Dendritic cell treated with granulocyte-macrophage colony-stimulating factor and Interleukin-4, amounts not matched to agents 40 ng/mL and 50 ng/mL, for 4 days (primary cell): Measurements from ENCODE around the gene IGFN1.
"Not testable (repeated sequence)": the region's sequence is repeated elsewhere in the genome, so short reads cannot be mapped to it uniquely, and the experiment has no call there.

Source experiments
- H3K27ac Mint-ChIP-seq: one replicate; pipeline ENCODE4 v1.8.0; 2022; ENCODE audit warnings: mild to moderate bottlenecking, mixed read lengths
- H3K27me3 Mint-ChIP-seq: one replicate; pipeline ENCODE4 v1.8.0; 2022; ENCODE audit warnings: mild to moderate bottlenecking, mixed read lengths
- H3K36me3 Mint-ChIP-seq: one replicate; pipeline ENCODE4 v1.8.0; 2022; ENCODE audit warnings: low read depth, mixed read lengths
- H3K4me1 Mint-ChIP-seq: one replicate; pipeline ENCODE4 v1.8.0; 2022; ENCODE audit warnings: low read depth, mixed read lengths
- H3K4me3 Mint-ChIP-seq: one replicate; pipeline ENCODE4 v1.8.0; 2022; ENCODE audit warnings: mild to moderate bottlenecking, moderate library complexity, mixed read lengths
- H3K9me3 Mint-ChIP-seq: one replicate; pipeline ENCODE4 v1.8.0; 2022; ENCODE audit warnings: mixed read lengths
- intact Hi-C: fragments of 100-400 bp; cut with micrococcal nuclease; formaldehyde crosslinking; loops from one replicate; pipeline ENCODE4 v1.15.0; 2022

Gene IGFN1

GRCh38 chr1:201153474-201154388, 36.9 kb upstream of the IGFN1 start:
- intact Hi-C loops, result loop anchor here (5.0 kb wide), 1 partner anchor 69 kb away; no protein-coding TSS in a partner anchor
- H3K27ac Mint-ChIP-seq, result peak overlapping the region; percentile 82
- H3K4me1 Mint-ChIP-seq, result peaks cover 12% of the 10 kb centered on the region
- H3K27me3 Mint-ChIP-seq, result peaks cover 6% of the 10 kb centered on the region
- peaks cover 21% of the 10 kb centered on the region for H3K36me3 Mint-ChIP-seq
- H3K9me3 Mint-ChIP-seq, result no peaks in the 10 kb centered on the region
- peak overlapping the region; percentile 82 for H3K4me3 Mint-ChIP-seq

GRCh38 chr1:201154389-201155165, 36.0 kb upstream of the IGFN1 start, which contains the start of gene TMEM9:
Gene TMEM9, minus strand, starts transcription at chr1:201154474. Its CDS starts 551 bp downstream, at chr1:201153923.
- intact Hi-C loops, result loop anchor here (5.0 kb wide), 1 partner anchor 68 kb away; no protein-coding TSS in a partner anchor
- Mint-ChIP-seq H3K4me1 (peaks cover 12% of the 10 kb centered on the region), H3K27ac (peak within 1 kb of the TSS; percentile 82), H3K27me3 (peaks cover 6% of the 10 kb centered on the region), H3K9me3 (no peaks in the 10 kb centered on the region), H3K4me3 (peak within 1 kb of the TSS; percentile 82), H3K36me3 (peaks cover 17% of the 10 kb centered on the region)

GRCh38 chr1:201155354-201155753, 35.3 kb upstream of the IGFN1 start:
- Mint-ChIP-seq H3K9me3 (no peaks in the 10 kb centered on the region), H3K4me3 (no peak overlapping the region), H3K27ac (no peak overlapping the region), H3K4me1 (peaks cover 12% of the 10 kb centered on the region), H3K27me3 (peaks cover 6% of the 10 kb centered on the region), H3K36me3 (peaks cover 16% of the 10 kb centered on the region)
- intact Hi-C loops, result no loop called here

GRCh38 chr1:201156346-201156745, 34.3 kb upstream of the IGFN1 start:
- H3K4me3 Mint-ChIP-seq, result no peak overlapping the region
- H3K4me1 Mint-ChIP-seq, result peaks cover 12% of the 10 kb centered on the region
- peaks cover 6% of the 10 kb centered on the region for H3K27me3 Mint-ChIP-seq
- H3K9me3 Mint-ChIP-seq, result no peaks in the 10 kb centered on the region
- intact Hi-C loops, result no loop called here
- no peak overlapping the region for H3K27ac Mint-ChIP-seq
- peaks cover 6% of the 10 kb centered on the region for H3K36me3 Mint-ChIP-seq

GRCh38 chr1:201156819-201157218, 33.8 kb upstream of the IGFN1 start:
- H3K9me3 Mint-ChIP-seq, result no peaks in the 10 kb centered on the region
- H3K36me3 Mint-ChIP-seq, result peaks cover 2% of the 10 kb centered on the region
- H3K27me3 Mint-ChIP-seq, result peaks cover 6% of the 10 kb centered on the region
- H3K4me3 Mint-ChIP-seq, result no peak overlapping the region
- H3K27ac Mint-ChIP-seq, result no peak overlapping the region
- intact Hi-C loops, result no loop called here
- H3K4me1 Mint-ChIP-seq, result peaks cover 12% of the 10 kb centered on the region

GRCh38 chr1:201157949-201158348, 32.7 kb upstream of the IGFN1 start:
- Mint-ChIP-seq H3K9me3 (no peaks in the 10 kb centered on the region), H3K36me3 (no peaks in the 10 kb centered on the region), H3K27me3 (peaks cover 6% of the 10 kb centered on the region), H3K27ac (peak overlapping the region; percentile 19), H3K4me1 (peaks cover 12% of the 10 kb centered on the region), H3K4me3 (no peak overlapping the region)
- intact Hi-C loops, result no loop called here

- H3K9me3 Mint-ChIP-seq, H3K27ac Mint-ChIP-seq, H3K4me3 Mint-ChIP-seq, H3K27me3 Mint-ChIP-seq, H3K36me3 Mint-ChIP-seq, H3K4me1 Mint-ChIP-seq, intact Hi-C loops: not testable (repeated sequence)
These were observed 27.6 kb upstream of the IGFN1 start for GRCh38 chr1:201163036-201163435.

- Mint-ChIP-seq H3K36me3 (no peaks in the 10 kb centered on the region), H3K9me3 (no peaks in the 10 kb centered on the region), H3K4me3 (no peak overlapping the region), H3K4me1 (peaks cover under 1% of the 10 kb centered on the region), H3K27ac (no peak overlapping the region), H3K27me3 (peaks cover 9% of the 10 kb centered on the region)
- intact Hi-C loops, result no loop called here
These were observed 26.9 kb upstream of the IGFN1 start for GRCh38 chr1:201163707-201164106.

- Mint-ChIP-seq H3K36me3 (no peaks in the 10 kb centered on the region), H3K9me3 (no peaks in the 10 kb centered on the region), H3K27ac (no peak overlapping the region), H3K4me1 (peaks cover 9% of the 10 kb centered on the region), H3K27me3 (peaks cover 9% of the 10 kb centered on the region), H3K4me3 (no peak overlapping the region)
- intact Hi-C loops, result no loop called here
These were observed 26.0 kb upstream of the IGFN1 start for GRCh38 chr1:201164645-201165044.

GRCh38 chr1:201167041-201167991, 23.3 kb upstream of the IGFN1 start:
- Mint-ChIP-seq H3K36me3 (no peaks in the 10 kb centered on the region), H3K27ac (no peak overlapping the region), H3K4me1 (peaks cover 30% of the 10 kb centered on the region), H3K9me3 (no peaks in the 10 kb centered on the region), H3K4me3 (no peak overlapping the region), H3K27me3 (peaks cover 20% of the 10 kb centered on the region)
- intact Hi-C loops, result no loop called here

GRCh38 chr1:201169203-201169602, 21.4 kb upstream of the IGFN1 start:
- Mint-ChIP-seq H3K4me1 (peaks cover 30% of the 10 kb centered on the region), H3K4me3 (no peak overlapping the region), H3K9me3 (no peaks in the 10 kb centered on the region), H3K27me3 (peaks cover 24% of the 10 kb centered on the region), H3K36me3 (no peaks in the 10 kb centered on the region), H3K27ac (peak overlapping the region; percentile 57)
- intact Hi-C loops, result no loop called here

GRCh38 chr1:201169971-201170532, 20.6 kb upstream of the IGFN1 start:
- H3K4me1 Mint-ChIP-seq, result peaks cover 30% of the 10 kb centered on the region

GRCh38 chr1:201170533-201171062, 20.0 kb upstream of the IGFN1 start:
- peak overlapping the region; percentile 84 for H3K27ac Mint-ChIP-seq
- no peaks in the 10 kb centered on the region for H3K36me3 Mint-ChIP-seq
- H3K4me3 Mint-ChIP-seq, result peak overlapping the region; percentile 87
- peaks cover 22% of the 10 kb centered on the region for H3K27me3 Mint-ChIP-seq
- intact Hi-C loops, result no loop called here
- H3K4me1 Mint-ChIP-seq, result peaks cover 30% of the 10 kb centered on the region
- H3K9me3 Mint-ChIP-seq, result no peaks in the 10 kb centered on the region

More at GRCh38 chr1:201169971-201170532, 20.6 kb upstream of the IGFN1 start:
- intact Hi-C loops, result no loop called here
- no peaks in the 10 kb centered on the region for H3K36me3 Mint-ChIP-seq
- peaks cover 24% of the 10 kb centered on the region for H3K27me3 Mint-ChIP-seq
- peak overlapping the region; percentile 84 for H3K27ac Mint-ChIP-seq
- no peak overlapping the region for H3K4me3 Mint-ChIP-seq
- no peaks in the 10 kb centered on the region for H3K9me3 Mint-ChIP-seq
